HL-60 (cell line): Measurements from ENCODE around the gene PLA1A.

Source experiments
- CTCF ChIP-seq: IDR thresholded peaks from one replicate; pipeline ENCODE4 v1.5.1; 2011; ENCODE audit warnings: low read length, control low read depth, inconsistent platforms; ENCODE audit not compliant: insufficient read depth
- GABPA ChIP-seq: IDR thresholded peaks from 2 replicates; pipeline ENCODE4 v1.6.1; 2012; ENCODE audit warnings: low read depth
- POLR2AphosphoS5 ChIP-seq: IDR thresholded peaks from 2 replicates; pipeline ENCODE4 v1.6.1; 2012; ENCODE audit warnings: low read depth
- REST ChIP-seq: IDR thresholded peaks from 2 replicates; pipeline ENCODE4 v1.6.1; 2012; ENCODE audit warnings: low read depth; ENCODE audit not compliant: insufficient replicate concordance
- SPI1 ChIP-seq: IDR thresholded peaks from 2 replicates; pipeline ENCODE4 v1.6.1; 2012; ENCODE audit warnings: low read depth, mild to moderate bottlenecking, borderline replicate concordance

- TF ChIP-seq CTCF (no peak), POLR2AphosphoS5 (no peak), REST (no peak), GABPA (no peak), SPI1 (no peak)
Measured at GRCh38 chr3:119585856-119586570, 11.7 kb upstream of the PLA1A start.
